Right lobe of liver (tissue), 4 donors: ENCODE results near the gene FUT4.

Source experiments
- POLR2A ChIP-seq: fragments of 450-650 bp; IDR thresholded peaks from one replicate; pipeline ENCODE4 v1.6.1; 2017; ENCODE audit warnings: antibody characterized with exemption, mild to moderate bottlenecking
- TF ChIP-seq, protein P1 (sequence below), 4 donors: fragments of 200-600 bp in 3 of 4; fragments of 450-650 bp in 1 of 4; IDR thresholded peaks; one replicate each; pipeline versions ENCODE4 v1.5.1 to v1.8.0; 2016 to 2022; ENCODE audit warnings: antibody characterized with exemption in 4 of 4, mild to moderate bottlenecking in 2 of 4
- donor health status: DM: no; HTN: no; CAD: no.
- donor health status: DM: no; HTN: no; CAD: no.
- donor health status: DM: no; HTN: yes; CAD: no.

GRCh38 chr11:94568200-94568599 is 24.5 kb downstream of the FUT4 start:
- TF ChIP-seq, protein P1, sequence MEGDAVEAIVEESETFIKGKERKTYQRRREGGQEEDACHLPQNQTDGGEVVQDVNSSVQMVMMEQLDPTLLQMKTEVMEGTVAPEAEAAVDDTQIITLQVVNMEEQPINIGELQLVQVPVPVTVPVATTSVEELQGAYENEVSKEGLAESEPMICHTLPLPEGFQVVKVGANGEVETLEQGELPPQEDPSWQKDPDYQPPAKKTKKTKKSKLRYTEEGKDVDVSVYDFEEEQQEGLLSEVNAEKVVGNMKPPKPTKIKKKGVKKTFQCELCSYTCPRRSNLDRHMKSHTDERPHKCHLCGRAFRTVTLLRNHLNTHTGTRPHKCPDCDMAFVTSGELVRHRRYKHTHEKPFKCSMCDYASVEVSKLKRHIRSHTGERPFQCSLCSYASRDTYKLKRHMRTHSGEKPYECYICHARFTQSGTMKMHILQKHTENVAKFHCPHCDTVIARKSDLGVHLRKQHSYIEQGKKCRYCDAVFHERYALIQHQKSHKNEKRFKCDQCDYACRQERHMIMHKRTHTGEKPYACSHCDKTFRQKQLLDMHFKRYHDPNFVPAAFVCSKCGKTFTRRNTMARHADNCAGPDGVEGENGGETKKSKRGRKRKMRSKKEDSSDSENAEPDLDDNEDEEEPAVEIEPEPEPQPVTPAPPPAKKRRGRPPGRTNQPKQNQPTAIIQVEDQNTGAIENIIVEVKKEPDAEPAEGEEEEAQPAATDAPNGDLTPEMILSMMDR (IDR thresholded peaks at IDR 0.05) = no peak
- TF ChIP-seq POLR2A = no peak
